IPS-15b (cell line): Measurements from ENCODE around the gene SRPK3.

Experiments used
- H3K27me3 ChIP-seq: one replicate; pipeline ENCODE4 v1.6.1; 2013; ENCODE audit warnings: low read length; ENCODE audit not compliant: control insufficient read depth, insufficient read depth
- H3K36me3 ChIP-seq: one replicate; pipeline ENCODE4 v1.6.1; 2013; ENCODE audit warnings: low read length; ENCODE audit not compliant: control insufficient read depth, insufficient read depth
- H3K4me1 ChIP-seq: one replicate; pipeline ENCODE4 v1.6.1; 2013; ENCODE audit warnings: mild to moderate bottlenecking, low read length; ENCODE audit not compliant: control insufficient read depth, insufficient read depth
- H3K4me3 ChIP-seq: one replicate; pipeline ENCODE4 v1.5.1; 2013; ENCODE audit warnings: low read depth, low read length
- H3K9ac ChIP-seq: one replicate; pipeline ENCODE4 v1.6.1; 2013; ENCODE audit warnings: low read depth, mild to moderate bottlenecking, low read length
- H3K9me3 ChIP-seq: one replicate; pipeline ENCODE4 v1.6.1; 2013; ENCODE audit warnings: mild to moderate bottlenecking, low read length; ENCODE audit not compliant: control insufficient read depth, insufficient read depth

The SRPK3 gene

GRCh38 chrX:153797415-153798015 is 16.7 kb downstream of the SRPK3 start:
- H3K4me3 ChIP-seq, result no peak overlapping the region
- no peak overlapping the region for H3K9ac ChIP-seq
- H3K9me3 ChIP-seq, result peaks cover 3% of the 10 kb centered on the region
- no peaks in the 10 kb centered on the region for H3K27me3 ChIP-seq
- H3K36me3 ChIP-seq, result peaks cover 25% of the 10 kb centered on the region
- no peaks in the 10 kb centered on the region for H3K4me1 ChIP-seq

- H3K9me3 ChIP-seq, result no peaks in the 10 kb centered on the region
- H3K4me1 ChIP-seq, result no peaks in the 10 kb centered on the region
- H3K4me3 ChIP-seq, result no peak overlapping the region
- H3K9ac ChIP-seq, result no peak overlapping the region
- peaks cover 38% of the 10 kb centered on the region for H3K36me3 ChIP-seq
- H3K27me3 ChIP-seq, result no peaks in the 10 kb centered on the region
These were observed 18.5 kb downstream of the SRPK3 start for GRCh38 chrX:153799326-153799725.

- no peaks in the 10 kb centered on the region for H3K9me3 ChIP-seq
- H3K4me1 ChIP-seq, result no peaks in the 10 kb centered on the region
- H3K4me3 ChIP-seq, result no peak overlapping the region
- H3K9ac ChIP-seq, result no peak overlapping the region
- H3K36me3 ChIP-seq, result peaks cover 38% of the 10 kb centered on the region
- H3K27me3 ChIP-seq, result no peaks in the 10 kb centered on the region
These were observed 19.4 kb downstream of the SRPK3 start for GRCh38 chrX:153800177-153800722.

GRCh38 chrX:153800746-153801145 is 19.9 kb downstream of the SRPK3 start:
- H3K4me1 ChIP-seq, result no peaks in the 10 kb centered on the region
- peaks cover 38% of the 10 kb centered on the region for H3K36me3 ChIP-seq

GRCh38 chrX:153801669-153802068 is 20.8 kb downstream of the SRPK3 start:
- no peaks in the 10 kb centered on the region for H3K9me3 ChIP-seq
- H3K36me3 ChIP-seq, result peaks cover 35% of the 10 kb centered on the region
- no peak overlapping the region for H3K9ac ChIP-seq
- H3K4me1 ChIP-seq, result no peaks in the 10 kb centered on the region
- H3K4me3 ChIP-seq, result no peak overlapping the region
- H3K27me3 ChIP-seq, result no peaks in the 10 kb centered on the region

More at GRCh38 chrX:153800746-153801145, 19.9 kb downstream of the SRPK3 start:
- H3K27me3 ChIP-seq, result no peaks in the 10 kb centered on the region
- no peaks in the 10 kb centered on the region for H3K9me3 ChIP-seq
- no peak overlapping the region for H3K9ac ChIP-seq
- no peak overlapping the region for H3K4me3 ChIP-seq

GRCh38 chrX:153802513-153803045 is 21.7 kb downstream of the SRPK3 start:
- H3K4me3 ChIP-seq, result no peak overlapping the region
- no peaks in the 10 kb centered on the region for H3K4me1 ChIP-seq
- no peaks in the 10 kb centered on the region for H3K9me3 ChIP-seq
- peaks cover 27% of the 10 kb centered on the region for H3K36me3 ChIP-seq
- no peak overlapping the region for H3K9ac ChIP-seq
- no peaks in the 10 kb centered on the region for H3K27me3 ChIP-seq

GRCh38 chrX:153803211-153804099 is 22.6 kb downstream of the SRPK3 start:
- H3K36me3 ChIP-seq, result peaks cover 22% of the 10 kb centered on the region
- H3K4me1 ChIP-seq, result no peaks in the 10 kb centered on the region
- no peak overlapping the region for H3K9ac ChIP-seq
- H3K4me3 ChIP-seq, result no peak overlapping the region
- no peaks in the 10 kb centered on the region for H3K9me3 ChIP-seq
- H3K27me3 ChIP-seq, result no peaks in the 10 kb centered on the region

- no peak overlapping the region for H3K4me3 ChIP-seq
- no peak overlapping the region for H3K9ac ChIP-seq
- no peaks in the 10 kb centered on the region for H3K9me3 ChIP-seq
- H3K36me3 ChIP-seq, result peaks cover 18% of the 10 kb centered on the region
- no peaks in the 10 kb centered on the region for H3K27me3 ChIP-seq
- no peaks in the 10 kb centered on the region for H3K4me1 ChIP-seq
These were observed 23.3 kb downstream of the SRPK3 start for GRCh38 chrX:153804100-153804595.

GRCh38 chrX:153804621-153805020 is 23.8 kb downstream of the SRPK3 start:
- H3K4me1 ChIP-seq, result no peaks in the 10 kb centered on the region
- no peaks in the 10 kb centered on the region for H3K27me3 ChIP-seq
- no peak overlapping the region for H3K9ac ChIP-seq
- no peaks in the 10 kb centered on the region for H3K9me3 ChIP-seq
- peaks cover 18% of the 10 kb centered on the region for H3K36me3 ChIP-seq
- no peak overlapping the region for H3K4me3 ChIP-seq

- H3K9me3 ChIP-seq, result no peaks in the 10 kb centered on the region
- no peaks in the 10 kb centered on the region for H3K27me3 ChIP-seq
- H3K9ac ChIP-seq, result no peak overlapping the region
- H3K36me3 ChIP-seq, result peaks cover 18% of the 10 kb centered on the region
- no peak overlapping the region for H3K4me3 ChIP-seq
- H3K4me1 ChIP-seq, result no peaks in the 10 kb centered on the region
These were observed 24.6 kb downstream of the SRPK3 start for GRCh38 chrX:153805436-153805835.

- H3K9ac ChIP-seq, result no peak overlapping the region
- peaks cover 18% of the 10 kb centered on the region for H3K36me3 ChIP-seq
- H3K4me1 ChIP-seq, result no peaks in the 10 kb centered on the region
- no peak overlapping the region for H3K4me3 ChIP-seq
- no peaks in the 10 kb centered on the region for H3K27me3 ChIP-seq
- H3K9me3 ChIP-seq, result no peaks in the 10 kb centered on the region
These were observed 26.2 kb downstream of the SRPK3 start for GRCh38 chrX:153806999-153807575.
